ENCODE results near the gene SLC9A9. TPM values are rescaled to one million over a fixed set of nuclear protein-coding genes. Genes with fewer than 3 reads are reported as not detected.
"Not testable (repeated sequence)": the region's sequence is repeated elsewhere in the genome, so short reads cannot be mapped to it uniquely, and the experiment has no call there.

Gene SLC9A9
- total RNA-seq, 4 donors from 2014 or later, result 13.4 to 15.0 (median 14.4) TPM

- Histone ChIP-seq H3K27me3 (no peaks in the 10 kb centered on the region), H3K9me3 (no peaks in the 10 kb centered on the region), H3K4me3 (no peak overlapping the region), H3K27ac (replicated peaks in 1 of 4) (no peak overlapping the region), H3K4me1 (peaks cover 0 to 3% (median 0%) of the 10 kb centered on the region in 4 donors), H3K36me3 (no peaks in the 10 kb centered on the region)
- 97% methylated on average over 3 of the region's 3 CpGs for WGBS
- TF ChIP-seq CTCF (IDR thresholded peaks at IDR 0.05) (no peak), POLR2A (IDR thresholded peaks at IDR 0.05; ENCODE audit: low read depth) (no peak), EP300 (IDR thresholded peaks at IDR 0.05) (no peak), POLR2AphosphoS5 (IDR thresholded peaks at IDR 0.05) (no peak)
- DNase-seq (ENCODE audit: extremely low spot score), result no peak
- intact Hi-C loops (cut with DNase I), result no loop called here
These were observed 148.8 kb downstream of the SLC9A9 start for GRCh38 chr3:143699424-143699823.

- H3K4me1 ChIP-seq, result peaks cover 0 to 3% (median 0%) of the 10 kb centered on the region in 4 donors
- H3K27ac ChIP-seq (replicated peaks in 1 of 4), result no peak overlapping the region
- no peak for DNase-seq (ENCODE audit: extremely low spot score)
- TF ChIP-seq EP300 (IDR thresholded peaks at IDR 0.05), result no peak
- no peak for TF ChIP-seq POLR2AphosphoS5 (IDR thresholded peaks at IDR 0.05)
- TF ChIP-seq CTCF (IDR thresholded peaks at IDR 0.05), result no peak
- no peak for TF ChIP-seq POLR2A (IDR thresholded peaks at IDR 0.05; ENCODE audit: low read depth)
- intact Hi-C loops (cut with DNase I), result no loop called here
- no peaks in the 10 kb centered on the region for H3K9me3 ChIP-seq
- H3K4me3 ChIP-seq, result no peak overlapping the region
- WGBS, result 71% methylated on average over 3 of the region's 3 CpGs
- no peaks in the 10 kb centered on the region for H3K27me3 ChIP-seq
- no peaks in the 10 kb centered on the region for H3K36me3 ChIP-seq
These were observed 149.5 kb downstream of the SLC9A9 start for GRCh38 chr3:143698682-143699303.

- Histone ChIP-seq H3K27me3 (no peaks in the 10 kb centered on the region), H3K9me3 (no peaks in the 10 kb centered on the region), H3K27ac (replicated peaks in 1 of 4) (no peak overlapping the region), H3K4me1 (peaks cover 0 to 3% (median 0%) of the 10 kb centered on the region in 4 donors), H3K4me3 (no peak overlapping the region), H3K36me3 (no peaks in the 10 kb centered on the region)
- DNase-seq (ENCODE audit: extremely low spot score), result no peak
- WGBS, result 89% methylated on average over 4 of the region's 4 CpGs
- TF ChIP-seq POLR2A (IDR thresholded peaks at IDR 0.05; ENCODE audit: low read depth) (no peak), EP300 (IDR thresholded peaks at IDR 0.05) (no peak), CTCF (IDR thresholded peaks at IDR 0.05) (no peak)
- intact Hi-C loops (cut with DNase I), result no loop called here
These were observed 150.3 kb downstream of the SLC9A9 start for GRCh38 chr3:143697975-143698374.

- H3K27me3 ChIP-seq; DNase-seq (ENCODE audit: extremely low spot score); H3K36me3 ChIP-seq; H3K9me3 ChIP-seq; intact Hi-C loops (cut with DNase I); H3K4me3 ChIP-seq; H3K27ac ChIP-seq (replicated peaks in 1 of 4); H3K4me1 ChIP-seq: not testable (repeated sequence)
- 63% methylated on average over 2 of the region's 2 CpGs for WGBS
These were observed 152.9 kb downstream of the SLC9A9 start for GRCh38 chr3:143695333-143695732.

GRCh38 chr3:143693506-143693905, 154.8 kb downstream of the SLC9A9 start:
- Histone ChIP-seq H3K36me3 (no peaks in the 10 kb centered on the region), H3K9me3 (no peaks in the 10 kb centered on the region), H3K27me3 (no peaks in the 10 kb centered on the region), H3K27ac (replicated peaks in 1 of 4) (no peak overlapping the region), H3K4me1 (no peaks in the 10 kb centered on the region), H3K4me3 (no peak overlapping the region)
- TF ChIP-seq EP300 (IDR thresholded peaks at IDR 0.05) (no peak), POLR2A (IDR thresholded peaks at IDR 0.05; ENCODE audit: low read depth) (no peak), POLR2AphosphoS5 (IDR thresholded peaks at IDR 0.05) (no peak), CTCF (IDR thresholded peaks at IDR 0.05) (no peak)
- intact Hi-C loops (cut with DNase I), result no loop called here
- whole genome bisulfite sequencing, result 81% methylated on average over 1 of the region's 1 CpG
- no peak for DNase-seq (ENCODE audit: extremely low spot score)

Measured in esophagus muscularis mucosa (tissue), 4 donors.